Stimulated activated CD8-positive, alpha-beta memory T cell treated with anti-CD3 and anti-CD28 coated beads, Interleukin-2, amount 100 ng/mL, for 1 hour (primary cell): ENCODE results near the gene SIAH2.
A peak's percentile ranks its signal among the peaks of the same experiment; 100 is the strongest.

Experiments used
- DNase-seq, 2 donors: peaks; one replicate each; pipeline ENCODE4 v3.0.0-alpha.2; 2020; ENCODE audit warnings: low read depth in 2 of 2

SIAH2 gene

DNA sequence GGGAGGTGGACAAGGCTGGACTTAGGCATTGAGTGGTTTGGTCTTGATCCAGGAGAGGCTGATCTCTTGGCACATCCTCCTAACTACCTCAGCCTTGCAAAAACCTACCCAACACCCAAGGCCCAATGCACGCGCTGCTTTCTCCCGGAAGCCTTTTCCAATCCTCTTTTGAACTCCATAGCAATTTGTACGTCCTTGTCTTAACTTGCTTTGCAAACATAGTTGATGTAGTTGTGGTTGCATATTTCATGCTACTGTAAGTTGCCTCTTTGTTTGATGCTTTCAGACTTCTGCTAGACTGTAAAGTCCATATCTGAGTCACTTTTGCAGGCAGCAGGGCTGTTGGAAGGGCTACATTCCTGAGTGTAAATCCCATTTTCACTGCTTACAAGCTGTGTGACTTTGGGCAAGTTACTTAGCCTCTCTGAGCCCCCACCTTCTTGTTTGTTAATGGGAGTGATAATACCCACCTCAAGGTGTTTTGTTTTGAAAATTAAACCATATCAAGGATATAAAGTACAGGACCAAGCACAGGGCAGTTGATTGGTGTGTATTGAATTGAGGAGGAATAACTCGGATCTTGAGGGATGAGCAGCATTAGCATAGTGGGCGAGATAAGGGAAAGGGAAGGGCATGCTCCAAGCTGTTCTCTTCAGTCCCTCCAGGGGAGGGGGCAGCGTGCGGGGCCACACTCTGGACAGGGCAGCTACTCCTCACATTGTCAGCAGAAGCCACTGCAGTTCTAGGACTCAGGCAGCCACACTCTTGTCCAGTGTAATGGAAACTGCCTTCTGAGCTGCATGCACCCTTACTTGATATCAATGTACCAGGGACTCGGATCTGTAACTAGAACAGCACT is 28.8 kb downstream of the SIAH2 start:
- DNase-seq: no peak

DNA sequence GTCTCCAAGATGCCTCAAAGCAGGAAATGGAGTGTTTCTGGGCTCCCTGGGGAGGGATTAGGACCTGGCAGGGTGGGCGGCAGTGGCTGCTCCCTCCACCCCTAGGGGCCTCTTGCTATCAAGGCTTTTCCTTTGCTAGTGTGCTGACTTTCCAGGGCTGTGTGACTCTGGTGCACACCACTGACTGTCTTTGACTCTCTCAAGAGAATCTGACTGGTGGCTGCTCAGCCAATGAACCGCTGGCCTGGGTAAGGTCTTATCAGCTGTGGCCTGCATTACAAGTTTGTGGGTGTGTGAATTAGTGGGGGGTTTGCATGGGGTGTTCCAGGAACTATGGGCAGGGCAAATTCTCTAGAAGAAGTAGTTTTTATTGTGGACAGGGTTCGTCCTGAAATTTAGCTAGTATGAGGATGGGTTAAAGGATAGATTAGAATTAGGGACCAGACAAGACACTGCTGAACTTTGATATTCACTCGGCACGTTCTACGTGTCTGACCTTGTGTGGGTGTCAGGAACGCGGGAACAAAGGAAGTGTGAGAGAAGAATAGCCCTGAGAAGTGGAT is 29.5 kb downstream of the SIAH2 start:
- no peak for DNase-seq

DNA sequence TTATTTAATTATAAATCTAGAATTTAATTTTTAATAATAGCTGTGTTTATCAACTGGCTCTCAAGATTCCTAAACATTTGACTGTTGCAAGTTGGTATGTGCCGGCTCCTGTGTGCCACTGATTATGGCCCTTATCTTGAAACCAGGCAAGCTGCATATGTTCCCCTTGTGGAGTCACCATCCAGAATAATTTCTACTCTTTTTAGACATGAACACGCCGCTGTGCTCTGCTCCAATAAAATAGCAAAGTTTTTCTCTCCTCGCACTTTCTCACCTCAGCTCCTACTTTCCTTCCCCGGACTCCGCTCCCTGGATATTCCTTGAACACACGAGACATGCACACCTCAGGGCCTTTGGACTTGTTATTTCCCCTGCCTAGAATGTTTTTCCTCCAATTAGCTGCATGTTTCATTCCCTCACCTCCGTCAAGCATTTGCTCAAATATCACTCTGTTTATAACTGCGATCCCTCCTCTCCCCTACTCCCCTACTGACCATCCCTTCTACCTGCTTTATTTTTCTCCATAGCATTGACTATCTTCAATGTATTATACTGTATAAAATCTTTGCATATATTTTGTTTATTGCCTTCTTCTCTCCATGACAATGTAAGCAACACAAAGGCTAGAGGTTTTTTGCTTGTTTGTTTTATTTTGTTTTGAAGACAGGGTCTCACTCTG is 33.1 kb downstream of the SIAH2 start:
- no peak for DNase-seq

DNA sequence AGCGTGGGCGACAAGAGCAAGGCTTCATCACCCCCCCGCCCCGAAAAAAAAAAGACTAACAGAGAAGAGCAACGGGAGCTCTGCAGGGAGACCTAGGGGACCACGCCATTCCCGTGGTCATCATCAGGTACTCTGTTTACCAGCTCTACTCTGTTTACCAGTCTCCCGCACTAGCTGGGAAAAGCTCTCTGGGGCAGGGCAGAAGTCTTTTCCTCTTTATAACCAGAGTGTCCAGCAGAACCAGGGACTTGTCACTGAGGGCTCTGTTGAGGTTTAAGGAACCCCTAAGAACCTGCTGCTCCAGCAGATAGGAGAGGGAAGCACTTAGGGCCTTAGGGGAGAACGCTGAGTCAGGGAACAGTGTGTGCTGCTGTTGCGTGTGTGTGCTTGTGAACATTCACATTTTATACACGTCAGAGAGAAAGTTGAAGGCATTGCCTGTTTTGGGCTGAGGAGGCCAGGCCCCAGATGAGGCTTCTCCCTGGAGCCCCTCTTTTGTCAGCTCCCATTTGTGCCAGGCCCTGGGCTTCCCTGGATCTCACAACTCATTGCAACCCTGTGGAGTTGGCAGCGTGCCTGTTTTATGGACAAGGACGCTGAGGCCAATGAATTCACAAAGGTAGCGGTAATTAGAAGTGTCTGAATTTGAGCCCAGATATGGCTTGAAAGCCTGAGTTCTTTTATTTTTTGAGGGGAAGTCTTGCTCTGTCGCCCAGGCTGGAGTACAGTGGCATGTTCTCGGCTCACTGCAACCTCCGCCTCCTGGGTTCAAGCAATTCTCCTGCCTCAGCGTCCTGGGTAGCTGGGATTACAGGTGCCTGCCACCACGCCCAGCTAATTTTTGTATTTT is 35.1 kb downstream of the SIAH2 start:
- no peak for DNase-seq

DNA sequence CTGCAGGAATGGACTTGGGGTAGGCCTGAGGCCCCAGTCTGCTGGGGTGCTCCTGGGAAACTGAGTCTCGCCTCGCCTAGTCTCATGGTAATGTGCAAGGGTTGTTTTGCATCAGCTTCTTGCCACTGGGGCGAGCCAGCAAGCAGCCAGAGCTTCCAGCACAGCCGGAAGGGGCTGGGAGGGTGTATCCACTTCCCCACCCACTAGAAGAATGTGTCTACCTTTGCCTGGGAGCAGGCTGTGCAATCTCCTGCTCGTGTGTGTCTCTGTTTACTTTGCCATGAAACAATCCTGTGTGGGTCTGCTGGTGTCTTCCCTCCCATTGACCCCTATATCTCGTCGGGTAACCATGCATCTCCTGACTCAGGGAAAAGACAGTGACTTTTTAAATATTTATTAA is 37.4 kb downstream of the SIAH2 start:
- no peak for DNase-seq

DNA sequence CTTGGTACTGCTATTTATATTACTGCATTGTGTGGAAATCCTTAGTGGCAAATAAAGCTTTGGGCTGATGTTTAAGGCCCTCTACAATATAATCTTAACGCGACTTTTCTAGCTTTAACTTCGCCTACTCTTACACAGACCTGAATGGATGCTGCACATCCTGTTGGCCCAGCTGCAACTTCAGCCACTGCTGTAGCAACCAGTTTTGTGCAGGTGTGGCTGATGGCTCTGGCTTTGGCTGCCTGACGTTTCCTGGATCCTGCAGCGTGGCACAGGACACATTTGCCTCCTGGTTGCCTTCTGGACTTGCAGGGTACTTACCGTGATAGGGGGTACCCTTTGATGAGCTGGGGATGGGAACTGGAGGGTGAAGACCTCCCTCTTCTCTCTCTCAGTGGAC is 39.0 kb downstream of the SIAH2 start:
- no peak for DNase-seq

DNA sequence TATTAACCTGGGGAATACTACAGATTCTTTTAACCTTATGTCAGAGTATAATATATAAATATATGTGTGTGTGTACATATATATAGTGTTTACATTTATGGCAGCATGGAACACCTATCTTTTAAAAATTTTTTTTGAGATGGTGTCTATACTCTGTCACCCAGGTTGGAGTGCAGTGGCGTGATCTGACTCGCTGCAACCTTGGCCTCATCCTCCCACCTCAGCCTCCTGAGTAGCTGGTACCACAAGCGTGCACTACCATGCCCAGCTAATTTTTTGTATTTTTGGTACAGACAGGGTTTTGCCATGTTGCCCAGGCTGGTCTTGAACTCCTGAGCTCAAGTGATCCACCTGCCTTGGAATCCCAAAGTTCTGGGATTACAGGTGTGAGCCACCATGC is 40.7 kb downstream of the SIAH2 start:
- no peak for DNase-seq

DNA sequence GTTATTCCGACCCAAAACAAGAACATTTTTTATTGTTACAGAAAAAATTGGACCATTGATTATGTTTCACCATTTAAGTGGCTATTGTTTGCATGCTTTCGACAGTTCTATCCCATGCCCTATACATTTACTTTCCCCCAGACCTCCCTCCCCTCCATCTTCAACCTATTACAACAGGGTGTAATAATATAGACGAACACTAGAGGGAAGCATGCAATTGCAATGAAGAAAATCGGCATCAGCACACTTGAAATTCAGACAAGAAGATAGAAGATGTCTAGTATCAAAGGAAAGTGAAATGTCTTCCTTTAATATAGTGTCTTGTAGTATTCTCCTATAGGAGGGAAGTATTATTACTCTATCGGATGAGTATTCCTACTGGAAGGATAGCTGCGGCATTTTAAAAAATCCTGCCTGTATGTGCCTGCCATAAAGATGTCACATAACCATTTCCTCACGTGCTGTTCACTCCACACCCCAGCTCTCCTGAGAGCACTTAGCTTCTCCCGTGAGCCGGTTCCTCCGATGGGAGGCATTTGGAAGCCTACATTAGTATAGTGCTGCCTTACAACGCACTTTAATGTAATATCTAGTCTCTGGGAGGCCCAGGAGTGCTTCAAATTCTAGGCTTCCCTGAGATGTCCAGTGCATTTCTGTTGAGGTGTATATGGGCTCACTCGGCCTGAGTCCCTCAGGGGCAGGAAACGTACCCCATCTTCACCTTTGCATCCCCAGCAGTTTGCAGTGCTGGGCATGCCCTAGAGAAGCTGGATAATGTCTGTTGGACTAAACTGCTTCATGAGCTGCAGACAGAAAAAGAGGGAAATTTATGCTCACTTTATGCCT is 41.5 kb downstream of the SIAH2 start:
- no peak for DNase-seq

DNA sequence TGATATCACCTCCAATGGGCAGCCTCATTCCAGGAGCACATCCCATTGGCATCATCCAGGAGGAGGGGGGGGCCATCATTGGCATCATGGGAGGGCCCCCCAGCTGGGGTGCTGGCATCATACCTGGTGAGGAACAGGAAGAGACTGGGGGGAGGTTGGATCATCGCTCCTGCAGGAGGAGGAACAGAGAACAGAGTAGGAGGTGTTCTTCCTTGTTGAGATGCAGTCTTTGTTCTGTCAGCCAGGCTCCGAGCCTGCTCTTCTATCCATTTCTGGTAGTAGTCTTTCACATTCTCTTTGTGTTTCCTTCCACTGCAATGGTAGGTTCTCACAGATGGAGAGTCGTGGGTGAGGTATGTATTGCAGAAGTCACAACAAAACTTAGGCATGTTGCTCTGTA is 42.5 kb downstream of the SIAH2 start:
- DNase-seq: no peak

DNA sequence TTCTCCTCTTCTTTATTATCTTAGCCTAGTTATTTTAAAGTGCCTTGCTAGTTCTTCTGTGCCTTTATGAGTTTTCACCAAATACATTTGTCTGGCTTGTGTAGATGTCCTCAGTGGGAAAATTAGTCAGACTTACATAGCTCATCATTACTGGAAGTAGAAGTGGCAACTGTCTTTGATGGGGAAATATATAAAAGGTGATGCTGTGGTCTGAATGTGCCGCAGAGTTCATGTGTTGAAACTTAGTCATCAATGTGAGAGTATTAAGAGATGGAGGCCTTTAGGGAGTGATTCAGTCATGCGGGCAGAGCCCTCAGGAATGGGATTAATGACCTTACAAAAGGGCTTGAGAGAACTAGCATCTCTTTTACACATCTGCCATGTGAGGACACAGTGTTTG is 52.9 kb downstream of the SIAH2 start:
- DNase-seq: no peak

DNA sequence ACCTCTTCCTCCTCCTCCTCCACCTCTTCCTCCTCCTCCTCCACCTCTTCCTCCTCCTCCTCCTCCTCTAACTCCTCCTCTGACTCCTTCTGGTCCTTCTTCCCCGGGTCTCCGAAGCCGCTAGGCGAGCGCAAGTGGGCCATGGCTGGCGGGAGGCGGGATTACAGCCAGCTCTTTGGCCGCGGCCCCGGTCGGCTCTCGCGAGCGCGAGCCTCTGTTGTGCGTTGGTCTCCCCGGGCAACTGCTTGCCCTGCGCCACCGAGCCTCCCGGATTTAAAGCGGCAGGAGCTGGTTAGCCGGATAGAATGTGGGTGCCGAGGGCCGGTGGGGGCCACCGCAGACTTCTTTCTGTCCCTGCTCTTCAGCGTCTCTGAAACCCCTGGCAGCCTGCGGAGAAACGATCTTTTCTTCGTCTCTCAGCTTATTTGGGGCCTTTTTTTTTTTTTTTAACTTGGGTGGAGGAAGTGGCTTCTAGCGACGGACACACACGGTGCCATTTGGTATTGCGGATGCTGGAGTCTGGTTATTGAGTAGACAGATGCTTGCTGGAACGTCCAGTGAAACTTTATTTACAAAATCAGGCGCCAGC is 59.1 kb downstream of the SIAH2 start, which contains the start of gene ERICH6:
ERICH6 (minus strand) TSS at position 165 of the 589 bp plus-strand sequence; CDS start at position 143, 22 bp downstream.
- peak; percentile 67 to 68 for DNase-seq

DNA sequence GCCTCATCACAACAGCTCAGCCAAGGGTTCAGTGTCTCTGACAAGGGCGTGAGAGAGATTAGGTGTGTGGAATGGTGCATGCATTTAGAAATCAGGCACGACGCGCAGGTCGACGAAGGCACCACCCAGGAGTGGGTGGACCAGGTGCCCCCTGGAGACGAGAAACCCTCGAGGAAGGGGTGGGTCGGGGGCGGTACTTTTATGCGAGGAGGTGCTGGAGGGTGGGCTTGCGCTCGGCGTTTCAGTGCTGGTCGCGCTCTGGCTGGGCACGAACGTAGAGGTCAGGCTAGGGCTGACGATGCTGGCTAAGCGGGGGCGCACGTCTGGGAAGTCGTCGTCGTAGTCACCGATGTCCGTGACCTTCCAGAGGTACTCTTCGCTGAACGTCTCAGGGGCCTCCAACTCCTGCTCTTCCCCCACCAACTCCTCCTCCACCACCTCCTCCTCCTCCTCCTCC is 59.6 kb downstream of the SIAH2 start:
- DNase-seq: peak; percentile 11 to 14

DNA sequence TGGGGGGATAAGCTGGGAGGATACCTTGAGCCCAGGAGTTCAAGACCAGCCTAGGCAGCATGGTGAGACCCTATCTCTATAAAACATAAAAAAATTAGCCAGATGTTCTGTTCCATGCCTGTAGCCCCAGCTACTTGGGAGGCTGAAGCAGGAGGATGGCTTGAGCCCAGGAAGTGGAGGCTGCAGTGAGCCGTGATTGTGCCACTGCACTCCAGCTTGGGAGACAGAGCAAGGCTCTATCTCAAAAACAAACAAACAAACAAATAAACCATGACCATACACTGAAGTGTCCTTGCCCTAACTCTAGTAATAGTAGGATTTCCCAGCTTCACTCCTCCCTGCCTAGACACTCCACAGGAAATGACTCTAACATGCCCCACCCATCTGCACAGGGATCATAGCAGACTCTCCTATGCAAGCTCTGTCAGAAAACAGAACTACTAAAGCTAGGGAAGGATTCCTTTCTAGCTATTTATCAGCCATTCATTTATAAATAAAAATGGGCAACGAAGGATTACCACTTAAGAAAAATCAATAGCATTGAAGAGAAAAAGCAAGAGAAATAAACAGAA is 63.8 kb downstream of the SIAH2 start:
- DNase-seq: no peak

DNA sequence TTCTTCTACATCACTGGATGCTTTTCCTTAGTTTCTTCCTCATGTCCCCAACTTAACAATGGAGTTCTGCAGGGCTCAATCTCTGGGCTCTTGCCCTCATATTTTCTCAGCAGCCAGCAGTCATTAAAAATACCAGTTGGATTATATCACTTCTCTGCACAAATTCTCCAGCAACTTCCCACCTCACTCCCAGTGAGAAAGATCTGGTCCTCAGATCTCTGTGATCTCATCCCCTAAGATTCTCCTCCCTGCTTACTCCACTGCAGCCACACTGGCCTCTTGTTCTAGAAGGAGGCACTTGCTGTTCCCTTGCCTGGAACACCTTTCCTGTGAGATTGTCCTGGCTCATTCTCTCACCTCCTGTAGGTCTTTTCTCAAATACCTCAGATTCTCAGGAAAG is 65.3 kb downstream of the SIAH2 start:
- DNase-seq: no peak

DNA sequence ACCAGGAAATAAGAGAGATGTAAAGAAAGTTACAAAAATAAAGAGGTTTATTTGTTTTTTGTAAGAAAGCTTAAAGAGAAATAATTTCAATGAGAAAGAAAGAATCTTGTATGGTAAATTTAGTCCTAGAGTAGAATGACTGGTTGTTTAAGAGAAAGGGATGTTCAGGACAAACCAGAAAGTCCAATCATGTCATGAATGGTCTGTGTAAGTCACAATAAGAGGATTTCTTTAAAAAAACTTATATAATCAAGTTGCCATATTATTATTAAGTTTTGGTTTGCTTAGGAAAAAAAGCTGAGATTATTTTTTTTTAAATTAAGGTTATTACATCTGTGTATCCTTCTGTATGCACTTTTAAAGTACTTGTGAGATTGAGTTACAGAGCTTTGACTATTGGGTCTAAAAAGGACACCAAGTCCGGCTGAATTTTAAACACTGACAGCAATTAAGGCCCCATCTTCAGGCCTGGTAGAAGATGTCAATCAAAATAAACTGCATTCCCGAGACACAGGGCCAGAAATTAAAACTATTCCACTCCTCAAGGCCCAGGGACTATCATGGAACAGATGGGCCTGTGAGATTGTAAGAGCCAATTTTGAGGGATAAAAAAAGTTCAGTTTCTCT is 71.4 kb downstream of the SIAH2 start:
- DNase-seq: no peak
